MM.1S (cell line): ENCODE measurements around the gene HES1.

Source experiments
- DNase-seq: peaks from one replicate; pipeline ENCODE4 v3.0.0-alpha.2; 2015
- H2AFZ ChIP-seq: fragments of 300-600 bp; sonication (generic); 2 replicates; pipeline ENCODE4 v1.6.0; 2016; ENCODE audit warnings: antibody characterized with exemption, low read length
- H3F3A ChIP-seq: fragments of 300-600 bp; sonication (generic); 2 replicates; pipeline ENCODE4 v1.6.1; 2016; ENCODE audit warnings: mild to moderate bottlenecking, antibody characterized with exemption, low read length, moderate library complexity, mixed read lengths; ENCODE audit not compliant: insufficient read depth
- H3K27ac ChIP-seq: fragments of 300-600 bp; sonication (generic); 2 replicates; pipeline ENCODE4 v1.5.1; 2016; ENCODE audit warnings: mild to moderate bottlenecking, low read length
- H3K27me3 ChIP-seq: fragments of 300-600 bp; sonication (generic); replicated peaks from 2 replicates; pipeline ENCODE4 v1.6.0; 2016; ENCODE audit warnings: low read length; ENCODE audit not compliant: insufficient read depth
- H3K36me3 ChIP-seq: fragments of 300-600 bp; sonication (generic); replicated peaks from 2 replicates; pipeline ENCODE4 v1.6.1; 2016; ENCODE audit warnings: mild to moderate bottlenecking, low read length, mixed read lengths; ENCODE audit not compliant: insufficient read depth
- H3K4me1 ChIP-seq: fragments of 300-600 bp; sonication (generic); 2 replicates; pipeline ENCODE4 v1.6.1; 2016; ENCODE audit warnings: low read length, mixed read lengths
- H3K4me2 ChIP-seq: fragments of 300-600 bp; sonication (generic); 2 replicates; pipeline ENCODE4 v1.6.0; 2016; ENCODE audit warnings: low read depth, low read length
- H3K4me3 ChIP-seq: fragments of 300-600 bp; sonication (generic); 2 replicates; pipeline ENCODE4 v1.5.1; 2016; ENCODE audit warnings: low read length, mixed read lengths
- H3K79me2 ChIP-seq: fragments of 300-600 bp; sonication (generic); 2 replicates; pipeline ENCODE4 v1.6.1; 2016; ENCODE audit warnings: mixed run types, low read length, mixed read lengths
- H3K9ac ChIP-seq: fragments of 300-600 bp; sonication (generic); 2 replicates; pipeline ENCODE4 v1.6.1; 2016; ENCODE audit warnings: low read length, mixed read lengths
- H3K9me2 ChIP-seq: fragments of 300-600 bp; sonication (generic); replicated peaks from 2 replicates; pipeline ENCODE4 v1.6.1; 2016; ENCODE audit warnings: mild to moderate bottlenecking, low read length, mixed read lengths; ENCODE audit not compliant: insufficient read depth
- H3K9me3 ChIP-seq: fragments of 300-600 bp; sonication (generic); replicated peaks from 2 replicates; pipeline ENCODE4 v1.6.1; 2016; ENCODE audit warnings: mild to moderate bottlenecking, low read length, mixed read lengths; ENCODE audit not compliant: insufficient read depth
- H4K20me1 ChIP-seq: fragments of 300-600 bp; sonication (generic); 2 replicates; pipeline ENCODE4 v1.6.1; 2016; ENCODE audit warnings: mild to moderate bottlenecking, low read length, moderate library complexity, mixed read lengths; ENCODE audit not compliant: insufficient read depth
- EZH2 ChIP-seq: fragments of 300-600 bp; sonication (generic); optimal IDR thresholded peaks from 2 replicates; pipeline ENCODE3; 2017; ENCODE audit warnings: low read depth, mild to moderate bottlenecking, antibody characterized with exemption, low read length, mixed read lengths
- EZH2phosphoT487 ChIP-seq: fragments of 300-600 bp; sonication (generic); IDR thresholded peaks from 2 replicates; pipeline ENCODE4 v1.6.1; 2018; ENCODE audit warnings: antibody characterized with exemption, low read length
- TF ChIP-seq, protein P1 (sequence below): fragments of 300-600 bp; sonication (generic); IDR thresholded peaks from 2 replicates; pipeline ENCODE4 v1.5.1; 2016; ENCODE audit warnings: antibody characterized with exemption, low read length, mixed read lengths

HES1 gene

GRCh38 chr3:194167480-194168282, 31.7 kb downstream of the HES1 start:
- H3K4me1 ChIP-seq: peaks cover 3% of the 10 kb centered on the region
- DNase-seq: no peak
- no peak overlapping the region for H2AFZ ChIP-seq

DNA sequence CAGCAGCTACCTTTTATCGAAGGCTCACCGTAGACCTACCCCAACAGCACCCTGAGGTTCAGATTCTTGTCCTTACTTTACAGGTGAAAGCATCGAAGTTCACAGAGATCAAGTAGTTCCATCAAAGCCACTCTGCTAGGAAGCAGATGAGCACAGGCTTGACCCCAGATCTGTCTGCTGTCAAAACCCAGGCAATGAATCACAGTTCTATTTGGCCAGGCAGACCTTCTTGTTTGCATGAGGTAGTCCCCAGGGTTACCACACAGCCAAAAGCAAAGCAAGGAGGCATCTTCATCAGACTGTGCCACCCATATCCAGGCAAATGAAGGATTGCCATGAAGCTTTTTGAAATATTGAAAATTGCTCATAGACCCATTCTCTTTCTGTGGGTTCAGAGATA, 33.0 kb downstream of the HES1 start:
- Histone ChIP-seq H3K4me1 (no peaks in the 10 kb centered on the region), H3K9me2 (no peaks in the 10 kb centered on the region), H3K79me2 (no peaks in the 10 kb centered on the region), H4K20me1 (no peaks in the 10 kb centered on the region), H3K9ac (no peak overlapping the region), H3K27me3 (no peaks in the 10 kb centered on the region), H3F3A (no peaks in the 10 kb centered on the region), H3K9me3 (no peaks in the 10 kb centered on the region), H3K4me2 (no peak overlapping the region), H3K4me3 (no peak overlapping the region), H2AFZ (no peak overlapping the region), H3K27ac (no peak overlapping the region), H3K36me3 (no peaks in the 10 kb centered on the region)
- TF ChIP-seq, protein P1, sequence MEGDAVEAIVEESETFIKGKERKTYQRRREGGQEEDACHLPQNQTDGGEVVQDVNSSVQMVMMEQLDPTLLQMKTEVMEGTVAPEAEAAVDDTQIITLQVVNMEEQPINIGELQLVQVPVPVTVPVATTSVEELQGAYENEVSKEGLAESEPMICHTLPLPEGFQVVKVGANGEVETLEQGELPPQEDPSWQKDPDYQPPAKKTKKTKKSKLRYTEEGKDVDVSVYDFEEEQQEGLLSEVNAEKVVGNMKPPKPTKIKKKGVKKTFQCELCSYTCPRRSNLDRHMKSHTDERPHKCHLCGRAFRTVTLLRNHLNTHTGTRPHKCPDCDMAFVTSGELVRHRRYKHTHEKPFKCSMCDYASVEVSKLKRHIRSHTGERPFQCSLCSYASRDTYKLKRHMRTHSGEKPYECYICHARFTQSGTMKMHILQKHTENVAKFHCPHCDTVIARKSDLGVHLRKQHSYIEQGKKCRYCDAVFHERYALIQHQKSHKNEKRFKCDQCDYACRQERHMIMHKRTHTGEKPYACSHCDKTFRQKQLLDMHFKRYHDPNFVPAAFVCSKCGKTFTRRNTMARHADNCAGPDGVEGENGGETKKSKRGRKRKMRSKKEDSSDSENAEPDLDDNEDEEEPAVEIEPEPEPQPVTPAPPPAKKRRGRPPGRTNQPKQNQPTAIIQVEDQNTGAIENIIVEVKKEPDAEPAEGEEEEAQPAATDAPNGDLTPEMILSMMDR: no peak
- TF ChIP-seq EZH2phosphoT487: no peak
- TF ChIP-seq EZH2: no peak
- no peak for DNase-seq

More at GRCh38 chr3:194167480-194168282, 31.7 kb downstream of the HES1 start:
- no peak overlapping the region for H3K27ac ChIP-seq
- H3K36me3 ChIP-seq: no peaks in the 10 kb centered on the region
- H3K4me3 ChIP-seq: no peak overlapping the region
- no peaks in the 10 kb centered on the region for H3F3A ChIP-seq
- no peaks in the 10 kb centered on the region for H4K20me1 ChIP-seq
- H3K79me2 ChIP-seq: no peaks in the 10 kb centered on the region
- TF ChIP-seq, protein P1: no peak
- TF ChIP-seq EZH2phosphoT487 (no peak), EZH2 (no peak)
- no peaks in the 10 kb centered on the region for H3K9me3 ChIP-seq
- H3K9ac ChIP-seq: no peak overlapping the region
- no peak overlapping the region for H3K4me2 ChIP-seq
- no peaks in the 10 kb centered on the region for H3K27me3 ChIP-seq
- H3K9me2 ChIP-seq: no peaks in the 10 kb centered on the region

DNA sequence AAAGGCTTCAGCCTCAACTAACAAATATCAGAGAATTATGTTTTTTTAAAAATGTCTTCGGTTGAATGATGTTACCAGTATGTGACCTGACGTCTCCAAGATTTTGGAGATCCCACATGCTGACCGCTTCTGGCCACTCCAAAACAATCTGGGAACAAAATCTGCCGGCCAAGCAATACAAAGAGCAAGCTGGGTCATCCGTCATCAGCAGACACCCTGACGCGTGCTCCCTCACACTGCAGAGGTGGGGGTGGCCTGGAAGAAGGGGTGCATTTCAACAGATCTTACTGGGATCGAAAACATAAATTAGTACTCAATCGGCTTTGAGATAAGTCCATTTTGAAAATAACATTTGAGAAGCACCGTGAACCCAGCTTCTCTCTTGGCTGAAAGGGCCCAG, 33.6 kb downstream of the HES1 start:
- H3K27ac ChIP-seq: no peak overlapping the region
- H3K9ac ChIP-seq: no peak overlapping the region
- H3F3A ChIP-seq: no peaks in the 10 kb centered on the region
- H3K79me2 ChIP-seq: no peaks in the 10 kb centered on the region
- no peak overlapping the region for H3K4me3 ChIP-seq
- no peaks in the 10 kb centered on the region for H3K4me1 ChIP-seq
- no peak overlapping the region for H2AFZ ChIP-seq
- no peaks in the 10 kb centered on the region for H3K9me3 ChIP-seq
- no peak overlapping the region for H3K4me2 ChIP-seq
- no peaks in the 10 kb centered on the region for H3K36me3 ChIP-seq
- DNase-seq: no peak
- no peaks in the 10 kb centered on the region for H3K27me3 ChIP-seq
- no peaks in the 10 kb centered on the region for H3K9me2 ChIP-seq
- no peaks in the 10 kb centered on the region for H4K20me1 ChIP-seq
- no peak for TF ChIP-seq EZH2phosphoT487
- TF ChIP-seq, protein P1: no peak
- no peak for TF ChIP-seq EZH2
